ENCODE data around the gene PLA2G1B.

The PLA2G1B gene

DNA sequence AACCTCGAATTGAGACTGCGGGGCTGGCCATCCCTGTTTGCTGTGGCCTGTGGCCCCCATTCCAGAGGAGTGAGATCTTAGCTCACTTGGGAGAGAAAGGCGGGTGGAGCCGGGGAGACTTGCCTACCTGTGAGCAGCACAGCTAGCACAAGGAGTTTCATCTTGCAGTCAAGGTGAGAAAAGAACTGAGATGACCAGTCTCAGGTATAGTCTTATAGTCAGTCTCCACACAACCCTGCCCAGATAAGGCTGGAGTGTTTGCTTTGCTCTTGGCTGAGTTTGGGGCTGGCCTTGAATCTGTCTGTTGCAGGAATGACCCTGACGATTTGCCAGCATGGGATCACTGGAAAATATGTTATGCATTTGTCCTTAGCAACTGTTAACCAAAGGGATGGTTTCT lies at the start of gene PLA2G1B:
Gene PLA2G1B (minus strand): TSS at position 187 of the 400 bp plus-strand sequence. CDS start 26 bp downstream, at position 161.
- DNase-seq: no peak

DNA sequence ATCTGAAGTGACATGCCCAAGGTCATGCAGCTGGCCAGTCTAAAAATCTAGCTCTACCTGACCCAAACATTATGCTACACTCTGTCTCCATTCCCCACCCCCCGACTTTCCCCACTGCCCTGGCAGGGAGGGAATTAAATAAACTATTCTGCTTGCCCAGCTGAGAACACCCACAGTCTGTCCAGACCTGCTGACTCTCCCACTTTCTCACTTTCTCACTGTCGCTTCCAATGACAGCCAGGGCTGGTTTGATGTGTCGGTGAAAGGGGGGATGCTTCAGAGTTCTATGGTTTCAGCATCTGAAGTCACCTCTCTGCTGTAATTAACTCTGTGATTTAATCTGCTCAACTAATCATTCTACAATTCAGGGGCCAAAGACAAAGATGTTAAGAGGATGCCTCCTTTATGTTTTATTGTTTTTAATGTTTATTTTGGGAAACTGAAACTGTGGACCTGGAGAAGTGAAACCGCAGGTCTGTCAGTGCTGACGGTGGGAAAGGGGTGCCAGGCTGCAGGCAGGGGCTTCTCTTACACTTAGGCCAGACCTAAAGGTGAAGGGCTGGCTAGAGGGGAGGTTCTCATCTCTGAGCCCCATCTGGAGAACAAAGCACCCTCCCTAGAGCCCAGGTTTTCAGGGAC lies 49.5 kb upstream of the PLA2G1B start:
- no peak for DNase-seq

- DNase-seq: no peak
These were observed 48.8 kb upstream of the PLA2G1B start for GRCh38 chr12:120376416-120376815.

DNA sequence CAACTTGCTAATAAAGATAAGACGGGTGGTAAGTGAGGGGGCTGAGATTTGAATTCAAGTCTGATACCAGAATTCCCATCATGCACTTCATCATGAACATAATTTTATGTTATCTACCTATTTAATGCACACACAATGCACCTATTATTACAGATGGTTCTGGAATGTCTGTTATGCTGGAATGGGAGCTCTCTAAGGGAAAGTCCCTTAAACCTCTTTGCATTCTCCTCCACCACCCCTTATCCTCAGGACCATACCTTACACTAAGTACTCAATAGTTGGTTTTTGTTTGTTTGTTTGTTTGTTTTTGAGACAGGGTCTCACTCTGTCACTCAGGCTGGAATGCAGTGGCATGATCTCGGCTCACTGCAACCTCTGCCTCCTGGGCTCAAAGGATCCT lies 48.4 kb upstream of the PLA2G1B start:
- DNase-seq: no peak

DNA sequence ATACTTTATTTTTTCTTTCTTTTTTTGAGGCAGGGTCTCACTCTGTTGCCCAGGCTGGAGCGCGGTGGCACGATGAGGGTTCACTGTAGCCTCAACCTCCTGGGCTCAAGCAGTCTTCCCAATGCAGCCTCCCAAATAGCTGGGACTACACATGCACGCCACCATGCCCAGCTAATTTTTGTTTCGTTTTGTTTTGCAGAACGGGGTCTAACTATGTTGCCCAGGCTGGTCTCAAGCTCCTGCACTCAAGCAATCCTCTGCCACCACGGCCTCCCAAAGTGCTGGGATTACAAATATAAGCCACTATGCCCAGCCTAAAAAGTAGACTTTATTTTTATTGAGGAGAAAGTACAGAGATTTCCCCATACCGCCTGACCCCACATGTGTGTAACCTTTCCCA lies 46.1 kb upstream of the PLA2G1B start:
- no peak for DNase-seq

DNA sequence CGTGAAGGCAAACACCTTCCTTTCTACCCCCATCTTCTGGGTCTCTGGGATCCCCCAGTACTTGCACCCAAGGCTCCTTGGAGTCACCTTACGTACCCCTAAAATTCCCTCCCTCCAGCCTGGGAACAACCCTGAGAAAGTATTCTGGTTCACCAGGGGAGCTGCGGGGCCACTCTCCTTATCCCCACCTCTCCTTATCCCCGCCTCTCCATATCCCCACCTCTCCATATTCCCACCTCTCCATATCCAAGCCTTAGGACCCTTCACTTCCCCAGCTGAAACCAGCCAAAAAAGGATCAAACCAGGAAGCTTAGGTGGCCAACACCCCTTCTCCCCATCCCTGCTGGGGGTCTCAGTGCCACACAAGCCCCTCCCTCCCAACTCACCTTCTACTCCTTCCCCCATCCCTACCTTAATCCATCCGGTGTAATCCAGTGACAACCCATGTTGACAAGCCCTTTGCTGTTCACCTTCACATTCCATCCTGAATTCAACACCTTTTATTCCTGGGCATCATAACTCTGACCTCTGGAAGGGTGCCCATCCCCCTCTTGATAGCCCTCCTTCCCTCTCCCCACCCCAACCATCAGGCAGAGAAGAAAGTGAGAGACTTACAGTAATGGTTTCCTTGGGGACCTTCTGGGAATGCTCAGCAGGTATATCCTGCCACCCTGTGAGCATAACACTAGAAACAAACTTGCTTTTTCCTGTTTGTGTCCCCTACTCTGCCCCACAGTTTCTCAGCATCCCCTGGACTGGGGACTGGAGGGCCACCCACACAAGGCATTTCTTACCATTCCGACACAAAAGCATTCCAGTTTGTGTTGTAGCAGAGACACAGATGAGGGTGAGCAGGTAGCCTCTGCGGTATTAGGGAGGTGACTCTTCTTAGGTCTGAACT lies 43.0 kb upstream of the PLA2G1B start:
- no peak for DNase-seq

DNA sequence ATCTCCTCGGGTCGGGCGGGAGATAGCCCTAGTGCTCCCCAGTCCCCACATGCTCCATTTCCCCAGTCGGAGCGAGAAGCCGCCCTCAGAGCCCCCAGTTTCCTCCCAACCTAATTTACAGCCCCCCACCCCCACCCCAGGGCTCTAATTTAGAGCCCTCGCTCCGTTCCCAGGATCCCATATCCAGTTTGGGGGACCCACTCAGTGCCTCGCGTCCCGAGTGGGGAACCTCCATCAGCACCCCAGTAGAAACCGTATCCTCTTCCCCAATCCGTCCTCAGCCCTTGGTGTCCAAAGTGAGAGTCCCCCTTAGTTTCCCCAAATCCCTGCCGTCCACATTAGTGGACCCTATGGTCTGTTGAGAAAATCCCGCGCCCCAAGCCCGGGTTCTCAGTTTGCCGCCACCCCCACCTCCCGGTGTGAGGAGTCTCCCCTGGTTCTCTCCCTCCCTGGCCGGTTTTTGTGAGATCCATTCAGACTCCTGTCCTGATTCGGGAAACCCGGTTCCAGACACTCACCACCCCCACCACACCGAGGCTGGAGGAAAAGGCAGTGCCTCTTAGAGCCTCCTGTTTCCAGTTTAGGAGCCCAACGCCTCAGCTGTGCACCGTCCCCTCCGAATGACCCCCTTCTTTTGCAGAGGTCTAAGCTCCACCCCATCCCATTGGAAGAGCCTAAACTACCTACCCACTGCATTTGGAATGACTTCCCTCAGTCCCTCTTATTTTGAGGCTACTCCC lies 42.2 kb upstream of the PLA2G1B start:
- DNase-seq: no peak

GRCh38 chr12:120368789-120369602 lies 41.4 kb upstream of the PLA2G1B start, which contains the start of gene MSI1:
Gene MSI1 (minus strand): TSS chr12:120369164. CDS start chr12:120369091, 73 bp downstream.
- DNase-seq: peak; percentile 65

GRCh38 chr12:120367924-120368788 lies 40.6 kb upstream of the PLA2G1B start:
- DNase-seq: peak; percentile 68

DNA sequence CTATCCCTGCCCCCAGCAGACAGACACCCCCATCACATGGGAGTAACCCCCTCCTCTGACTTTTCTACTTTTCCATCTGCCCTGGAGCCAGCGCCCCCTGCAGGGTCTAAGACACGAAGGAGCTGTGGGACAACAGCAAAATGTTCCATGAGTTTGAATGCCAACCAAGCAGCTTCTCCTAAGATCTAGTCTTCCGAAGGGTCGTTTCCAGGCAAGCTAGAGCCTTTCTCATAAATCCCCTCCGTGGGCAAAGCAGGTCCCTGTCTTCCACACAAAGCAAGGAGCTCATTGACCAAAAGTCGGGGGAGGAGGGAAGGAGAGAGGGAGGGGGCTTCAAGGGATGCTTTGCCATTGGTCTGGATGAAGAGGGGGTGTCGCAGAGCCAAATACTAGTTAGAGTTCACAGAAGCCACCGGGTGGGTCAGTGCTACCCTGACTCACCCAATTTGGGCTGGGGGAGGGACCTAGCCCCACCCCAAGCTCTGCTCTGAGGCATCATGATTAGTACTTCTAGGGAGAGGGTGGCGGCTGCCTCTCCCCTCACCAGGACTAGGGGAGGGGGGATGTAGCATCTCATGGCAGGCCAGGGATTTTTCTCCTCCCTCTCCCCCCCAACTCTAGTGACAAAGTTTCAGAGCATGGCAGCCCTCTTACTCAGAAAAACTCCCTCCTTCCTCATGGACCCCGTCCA lies 39.8 kb upstream of the PLA2G1B start:
- peak; percentile 86 for DNase-seq

GRCh38 chr12:120366845-120367232 lies 39.3 kb upstream of the PLA2G1B start:
- no peak for DNase-seq

- no peak for DNase-seq
These were observed 38.7 kb upstream of the PLA2G1B start for GRCh38 chr12:120366341-120366705.

DNA sequence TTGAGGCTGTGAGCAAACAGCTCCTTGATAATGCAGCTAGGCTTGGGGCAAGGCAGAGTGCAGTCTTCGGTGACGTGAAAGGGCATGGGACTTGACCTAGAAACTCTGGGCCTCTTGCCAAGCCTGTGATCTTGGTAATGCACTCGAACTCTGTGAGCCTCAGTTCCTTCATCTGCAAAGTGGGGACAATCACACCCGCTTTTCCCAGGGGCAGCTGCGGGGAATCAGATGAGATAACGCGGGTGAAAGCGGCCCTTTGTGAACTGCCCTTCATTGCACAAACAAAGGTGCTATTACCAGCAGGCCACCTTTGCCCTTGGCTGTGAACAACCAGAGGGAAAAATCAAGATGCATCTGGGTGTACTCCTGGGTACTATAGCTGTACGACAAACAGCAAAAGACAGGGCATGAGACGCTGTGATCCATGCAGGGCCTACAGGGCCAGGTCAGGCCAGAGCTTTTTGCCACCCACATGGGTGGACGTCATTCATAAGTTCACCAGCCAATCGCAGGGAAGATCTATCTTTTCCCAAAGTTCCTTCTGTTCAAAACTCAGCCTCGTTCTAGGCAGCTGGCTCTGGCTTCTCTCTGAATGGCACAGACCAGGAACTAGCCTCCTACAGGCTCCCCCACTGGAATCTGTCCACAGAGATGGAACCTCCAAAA lies 38.2 kb upstream of the PLA2G1B start:
- peak; percentile 49 for DNase-seq

- no peak for DNase-seq
These were observed 36.9 kb upstream of the PLA2G1B start for GRCh38 chr12:120364487-120364886.

- DNase-seq: peak; percentile 72
These were observed 35.8 kb upstream of the PLA2G1B start for GRCh38 chr12:120363274-120363855.

DNA sequence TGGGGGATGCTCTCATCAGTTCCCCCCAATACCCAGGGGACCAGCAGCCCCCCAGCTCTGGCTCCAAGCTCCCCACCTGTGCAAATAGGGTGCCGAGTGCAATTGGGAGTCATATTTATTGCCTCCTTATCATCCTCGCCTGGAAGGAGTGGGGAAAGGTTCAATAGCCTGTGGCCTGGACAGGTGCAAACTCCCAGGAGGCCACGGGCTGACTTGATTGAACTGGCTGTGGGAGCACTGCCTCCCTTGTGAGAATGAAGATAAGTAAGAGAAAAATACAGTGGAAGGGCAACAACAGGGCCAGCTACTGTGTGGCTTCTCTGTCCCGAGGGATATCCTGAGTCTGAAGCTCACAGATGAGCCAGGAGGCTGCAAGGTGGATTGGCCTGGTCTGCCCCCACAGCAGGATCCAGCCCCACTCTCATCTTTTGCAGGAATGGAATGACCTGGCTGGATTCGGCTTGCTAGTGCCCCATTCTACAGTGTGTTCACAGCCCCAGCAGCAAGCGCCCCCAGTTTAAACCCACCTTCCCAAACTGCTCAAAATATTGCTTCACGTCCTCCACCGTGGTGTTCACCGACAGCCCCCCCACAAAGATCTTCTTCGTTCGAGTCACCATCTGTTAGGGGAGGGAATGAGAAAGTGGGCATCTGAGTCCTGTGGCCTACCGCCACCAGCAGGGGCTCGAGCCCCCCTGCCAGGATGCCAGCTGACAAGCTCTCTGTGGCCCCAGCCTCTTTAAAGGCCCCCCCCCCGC lies 35.1 kb upstream of the PLA2G1B start:
- DNase-seq: peak; percentile 70

GRCh38 chr12:120361506-120362208 lies 34.1 kb upstream of the PLA2G1B start:
- peak; percentile 98 for DNase-seq

- DNase-seq: no peak
These were observed 31.5 kb upstream of the PLA2G1B start for GRCh38 chr12:120359128-120359527.
